ENCODE data around the gene PPP2R2C. TPM values are rescaled to one million over a fixed set of nuclear protein-coding genes. Genes with fewer than 3 reads are reported as not detected.

PPP2R2C gene
- polyA plus RNA-seq, 1 of the 3 experiments (the other 2 are of a cell fraction) = 0.21 TPM

- TF ChIP-seq IRF3 (IDR thresholded peaks at IDR 0.05; ENCODE audit: low read depth, low read length) = no peak
- no peak for TF ChIP-seq GABPA (IDR thresholded peaks at IDR 0.05; ENCODE audit: low read depth)
- TF ChIP-seq NRF1 (IDR thresholded peaks at IDR 0.05; ENCODE audit: low read depth, low read length) = no peak
- TF ChIP-seq USF2 (IDR thresholded peaks at IDR 0.05; ENCODE audit: borderline replicate concordance, low read depth, low read length) = no peak
- no peak for TF ChIP-seq TEAD4 (IDR thresholded peaks at IDR 0.05; ENCODE audit: borderline replicate concordance, insufficient read depth)
- no peak for TF ChIP-seq FOSL2 (IDR thresholded peaks at IDR 0.05; ENCODE audit: borderline replicate concordance, low read depth)
- no peak for TF ChIP-seq MEF2A (IDR thresholded peaks at IDR 0.05; ENCODE audit: borderline replicate concordance, low read depth)
Observed at GRCh38 chr4:6371271-6371670, 101.1 kb downstream of the PPP2R2C start (continued).

DNA sequence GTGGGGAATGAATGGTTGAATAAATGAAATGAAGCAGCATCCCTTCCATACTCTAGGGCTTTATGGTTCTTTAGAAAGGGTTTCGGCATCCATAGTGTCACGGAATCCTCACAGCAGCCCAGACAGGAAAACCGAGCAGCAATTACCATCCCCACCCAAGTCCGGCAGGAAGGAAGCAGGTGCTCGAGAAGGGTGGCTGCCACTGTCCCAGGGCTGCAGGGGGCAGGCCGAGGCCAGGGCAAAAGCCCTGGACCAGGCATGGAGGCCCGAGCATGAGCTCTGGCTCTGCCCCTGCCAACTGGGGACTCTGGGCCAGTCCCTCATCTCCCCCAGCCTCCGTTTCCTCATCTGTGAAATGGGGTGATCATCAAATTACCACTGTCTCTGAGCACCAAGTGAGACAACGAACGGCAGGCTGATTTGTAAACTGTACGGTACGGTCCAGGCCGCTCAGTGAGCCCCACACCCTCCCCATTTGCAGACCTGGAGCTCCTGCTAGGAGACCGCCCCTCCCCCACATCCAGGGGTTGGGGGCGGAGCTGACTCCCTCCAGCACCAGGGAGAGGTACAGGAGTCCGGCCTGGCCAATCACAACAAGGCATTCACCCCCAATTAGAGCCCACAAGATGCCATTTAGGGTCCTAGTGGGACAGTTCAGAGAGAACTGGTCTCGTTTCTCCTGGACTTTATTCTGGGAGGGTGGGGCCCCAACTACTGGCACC lies 102.3 kb downstream of the PPP2R2C start:
- H3K9me2 ChIP-seq = no peaks in the 10 kb centered on the region
- TF ChIP-seq GATA2 (CRISPR knock-in tag; IDR thresholded peaks at IDR 0.05) = no peak
- TF ChIP-seq GABPA (IDR thresholded peaks at IDR 0.05; ENCODE audit: low read depth) = no peak
- TF ChIP-seq SIN3A (IDR thresholded peaks at IDR 0.05; ENCODE audit: borderline replicate concordance, low read depth, low read length) = no peak
- no peak for TF ChIP-seq MEF2A (IDR thresholded peaks at IDR 0.05; ENCODE audit: borderline replicate concordance, low read depth)
- no peak for TF ChIP-seq SMC3 (IDR thresholded peaks at IDR 0.05; ENCODE audit: low read depth, low read length)
- H3K9ac ChIP-seq = no peak overlapping the region
- ChIA-PET POLR2A (no interaction called here), CTCF (interaction anchor here (1.2 kb wide), 1 partner anchor 176 kb away, joined by 5 read pairs; no protein-coding TSS in a partner anchor)
- H3K4me1 ChIP-seq (ENCODE audit: control insufficient read depth in 1 of 2, insufficient read depth in 2 of 2, low read depth in 1 of 2, low read length in 1 of 2) = no peaks in the 10 kb centered on the region
- H4K20me1 ChIP-seq (ENCODE audit: insufficient read depth) = no peaks in the 10 kb centered on the region
- no peaks in the 10 kb centered on the region for H3K79me2 ChIP-seq (ENCODE audit: insufficient read depth)
- DNase-seq = no peak
- no peak overlapping the region for H3K4me2 ChIP-seq
- H3K27me3 ChIP-seq (ENCODE audit: insufficient read depth) = no peaks in the 10 kb centered on the region; the same call in 1 of the 2 replicates
- H2AFZ ChIP-seq (ENCODE audit: low read depth) = no peak overlapping the region
- 48% methylated on average over 11 of the region's 17 CpGs for WGBS (ENCODE audit: low lambda C conversion rate)
- H3F3A ChIP-seq (replicated peaks; ENCODE audit: insufficient read depth) = no peaks in the 10 kb centered on the region
- no peaks in the 10 kb centered on the region for H3K36me3 ChIP-seq (replicated peaks in 1 of 2; ENCODE audit: control insufficient read depth in 1 of 2, insufficient read depth in 2 of 2, low read length in 1 of 2)
- no peaks in the 10 kb centered on the region for H3K9me3 ChIP-seq
- H3K4me3 ChIP-seq (ENCODE audit: low read depth in 2 of 2, low read length in 1 of 2) = no peak overlapping the region
- H3K27ac ChIP-seq (ENCODE audit: low read depth in 2 of 2, low read length in 1 of 2) = no peak overlapping the region

GRCh38 chr4:6369511-6369910 lies 102.9 kb downstream of the PPP2R2C start:
- Histone ChIP-seq H3K27ac (ENCODE audit: low read depth in 2 of 2, low read length in 1 of 2) (no peak overlapping the region), H2AFZ (ENCODE audit: low read depth) (no peak overlapping the region), H3K9ac (no peak overlapping the region), H3F3A (replicated peaks; ENCODE audit: insufficient read depth) (no peaks in the 10 kb centered on the region), H3K4me2 (no peak overlapping the region), H3K4me1 (ENCODE audit: control insufficient read depth in 1 of 2, insufficient read depth in 2 of 2, low read depth in 1 of 2, low read length in 1 of 2) (no peaks in the 10 kb centered on the region), H3K27me3 (ENCODE audit: insufficient read depth) (no peaks in the 10 kb centered on the region; the same call in 1 of the 2 replicates), H3K9me3 (no peaks in the 10 kb centered on the region), H3K36me3 (replicated peaks in 1 of 2; ENCODE audit: control insufficient read depth in 1 of 2, insufficient read depth in 2 of 2, low read length in 1 of 2) (no peaks in the 10 kb centered on the region), H3K79me2 (ENCODE audit: insufficient read depth) (no peaks in the 10 kb centered on the region), H3K9me2 (no peaks in the 10 kb centered on the region), H4K20me1 (ENCODE audit: insufficient read depth) (no peaks in the 10 kb centered on the region), H3K4me3 (ENCODE audit: low read depth in 2 of 2, low read length in 1 of 2) (no peak overlapping the region)
- CTCF ChIA-PET = interaction anchor here (1.2 kb wide), 1 partner anchor 177 kb away, joined by 5 read pairs; no protein-coding TSS in a partner anchor
- WGBS (ENCODE audit: low lambda C conversion rate) = 21% methylated on average over 2 of the region's 8 CpGs
- no peak for DNase-seq
- POLR2A ChIA-PET = no interaction called here
- no peak for TF ChIP-seq USF2 (IDR thresholded peaks at IDR 0.05; ENCODE audit: borderline replicate concordance, low read depth, low read length)
- TF ChIP-seq, protein P1, sequence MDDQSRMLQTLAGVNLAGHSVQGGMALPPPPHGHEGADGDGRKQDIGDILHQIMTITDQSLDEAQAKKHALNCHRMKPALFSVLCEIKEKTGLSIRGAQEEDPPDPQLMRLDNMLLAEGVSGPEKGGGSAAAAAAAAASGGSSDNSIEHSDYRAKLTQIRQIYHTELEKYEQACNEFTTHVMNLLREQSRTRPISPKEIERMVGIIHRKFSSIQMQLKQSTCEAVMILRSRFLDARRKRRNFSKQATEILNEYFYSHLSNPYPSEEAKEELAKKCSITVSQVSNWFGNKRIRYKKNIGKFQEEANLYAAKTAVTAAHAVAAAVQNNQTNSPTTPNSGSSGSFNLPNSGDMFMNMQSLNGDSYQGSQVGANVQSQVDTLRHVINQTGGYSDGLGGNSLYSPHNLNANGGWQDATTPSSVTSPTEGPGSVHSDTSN (IDR thresholded peaks at IDR 0.05) = no peak
- no peak for TF ChIP-seq ELF1 (IDR thresholded peaks at IDR 0.05)
- no peak for TF ChIP-seq MAX (IDR thresholded peaks at IDR 0.05; ENCODE audit: low read depth)
- no peak for TF ChIP-seq NRF1 (IDR thresholded peaks at IDR 0.05; ENCODE audit: low read depth, low read length)
- no peak for TF ChIP-seq MEF2A (IDR thresholded peaks at IDR 0.05; ENCODE audit: borderline replicate concordance, low read depth)
- no peak for TF ChIP-seq SMC3 (IDR thresholded peaks at IDR 0.05; ENCODE audit: low read depth, low read length)
- no peak for TF ChIP-seq GATA2 (CRISPR knock-in tag; IDR thresholded peaks at IDR 0.05)
- TF ChIP-seq EP300 (IDR thresholded peaks at IDR 0.05; ENCODE audit: borderline replicate concordance in 1 of 2, low read depth in 1 of 2, low read length in 1 of 2) = no peak
- TF ChIP-seq RXRA (IDR thresholded peaks at IDR 0.05; ENCODE audit: borderline replicate concordance, low read depth) = no peak
- TF ChIP-seq POLR2AphosphoS5 (IDR thresholded peaks at IDR 0.05; ENCODE audit: low read depth, low read length) = no peak
- no peak for TF ChIP-seq CHD2 (IDR thresholded peaks at IDR 0.05; ENCODE audit: low read length, partially characterized antibody)
- TF ChIP-seq NFIC (IDR thresholded peaks at IDR 0.05; ENCODE audit: borderline replicate concordance) = no peak
- no peak for TF ChIP-seq TEAD4 (IDR thresholded peaks at IDR 0.05; ENCODE audit: borderline replicate concordance, insufficient read depth)
- TF ChIP-seq RCOR1 (IDR thresholded peaks at IDR 0.05; ENCODE audit: low read length) = no peak
- TF ChIP-seq YY1 (IDR thresholded peaks at IDR 0.05; ENCODE audit: low read depth) = no peak
- TF ChIP-seq TAF1 (IDR thresholded peaks at IDR 0.05; ENCODE audit: borderline replicate concordance, low read depth, low read length) = no peak

Measured in SK-N-SH (cell line).